ENCODE results near the gene RALBP1. TPM values are rescaled to one million over a fixed set of nuclear protein-coding genes. Genes with fewer than 3 reads are reported as not detected.

RALBP1 gene
- total RNA-seq, 1 donor from 2014 or later: 53.3 TPM

GRCh38 chr18:9577361-9577760 lies 102.0 kb downstream of the RALBP1 start:
- H3K27ac ChIP-seq: no peak overlapping the region
- H3K4me3 ChIP-seq: no peak overlapping the region
- H3K4me1 ChIP-seq: peaks cover 5% of the 10 kb centered on the region
- ATAC-seq (no peak), DNase-seq (no peak)
- intact Hi-C loops (cut with DNase I): no loop called here
- H3K9me3 ChIP-seq: no peaks in the 10 kb centered on the region
- TF ChIP-seq CTCF (IDR thresholded peaks at IDR 0.05): no peak
- peaks cover 53% of the 10 kb centered on the region for H3K36me3 ChIP-seq
- H3K27me3 ChIP-seq: no peaks in the 10 kb centered on the region

- DNase-seq: no peak
- H3K36me3 ChIP-seq: peaks cover 62% of the 10 kb centered on the region
- TF ChIP-seq CTCF (IDR thresholded peaks at IDR 0.05): no peak
Observed at GRCh38 chr18:9578306-9578705, 103.0 kb downstream of the RALBP1 start.

GRCh38 chr18:9581667-9582066 lies 106.4 kb downstream of the RALBP1 start:
- Histone ChIP-seq H3K36me3 (peaks cover 79% of the 10 kb centered on the region), H3K9me3 (no peaks in the 10 kb centered on the region)

More at GRCh38 chr18:9578306-9578705, 103.0 kb downstream of the RALBP1 start:
- Histone ChIP-seq H3K9me3 (no peaks in the 10 kb centered on the region), H3K4me1 (peaks cover 5% of the 10 kb centered on the region), H3K27ac (no peak overlapping the region), H3K4me3 (no peak overlapping the region), H3K27me3 (no peaks in the 10 kb centered on the region)
- intact Hi-C loops (cut with DNase I): no loop called here
- no peak for ATAC-seq

GRCh38 chr18:9586814-9587213 lies 111.5 kb downstream of the RALBP1 start:
- no peak for ATAC-seq
- intact Hi-C loops (cut with DNase I): no loop called here
- H3K27ac ChIP-seq: no peak overlapping the region
- no peaks in the 10 kb centered on the region for H3K27me3 ChIP-seq
- no peaks in the 10 kb centered on the region for H3K9me3 ChIP-seq
- no peak for TF ChIP-seq CTCF (IDR thresholded peaks at IDR 0.05)
- DNase-seq: no peak
- no peaks in the 10 kb centered on the region for H3K4me1 ChIP-seq
- peaks cover 93% of the 10 kb centered on the region for H3K36me3 ChIP-seq
- H3K4me3 ChIP-seq: no peak overlapping the region

More at GRCh38 chr18:9581667-9582066, 106.4 kb downstream of the RALBP1 start:
- no peak for DNase-seq
- Histone ChIP-seq H3K27ac (no peak overlapping the region), H3K4me1 (no peaks in the 10 kb centered on the region), H3K4me3 (no peak overlapping the region), H3K27me3 (no peaks in the 10 kb centered on the region)
- ATAC-seq: no peak
- TF ChIP-seq CTCF (IDR thresholded peaks at IDR 0.05): no peak
- intact Hi-C loops (cut with DNase I): no loop called here

Other genes with a start within 250 kb of the RALBP1 start
- gene TWSG1, start 140.7 kb upstream of the RALBP1 start, total RNA-seq: 37.6 TPM
- 141 TPM for gene PPP4R1, start 139.0 kb downstream of the RALBP1 start, total RNA-seq
- gene RAB31, start 232.8 kb downstream of the RALBP1 start, total RNA-seq: 137 TPM

All from upper lobe of right lung (tissue), 1 donor.